A549 (cell line): ENCODE results near the gene SLC35D3. TPM values are rescaled to one million over a fixed set of nuclear protein-coding genes. Genes with fewer than 3 reads are reported as not detected.

Experiments
- ATAC-seq, 2 experiments: fragments of 200-7000 bp in 1 of 2; fragments of >200 bp in 1 of 2; cut with Nextera tagmentation in 1 of 2; cut with Tn5 transposase in 1 of 2; 3 replicates each; pipeline versions ENCODE4 v1.8.0 to v1.9.1; 2018 to 2020; ENCODE audit warnings: mild to moderate bottlenecking in 1 of 2, moderate library complexity in 1 of 2
- CTCF ChIA-PET: fragments of 300-600 bp; sonication (Branson Sonifier 250); formaldehyde crosslinking; extraction: SDS; loops from one replicate; lab custom pipeline; 2021; ENCODE audit warnings: antibody characterized with exemption, inconsistent platforms; lab: Yijun Ruan, JAX
- POLR2A ChIA-PET: fragments of 350-600 bp; formaldehyde crosslinking; extraction: SDS; loops from one replicate; lab custom pipeline; 2021; ENCODE audit warnings: antibody characterized with exemption, inconsistent platforms; lab: Yijun Ruan, JAX
- DNase-seq, 2 experiments: peaks; one replicate each; pipeline versions ENCODE4 v3.0.0 to v3.0.0-alpha.2; 2011 to 2016; ENCODE audit warnings: low read depth in 1 of 2, low spot score in 1 of 2
- FAIRE-seq: peaks from 2 replicates; lab custom pipeline; 2011; peaks lifted over from hg19 to GRCh38; lab: Jason Lieb, UNC
- H3K27ac ChIP-seq, 2 experiments: fragments of >200 bp; sonication (Bioruptor Twin); formaldehyde crosslinking; 3 replicates each; pipeline ENCODE4 v1.5.1; 2016 to 2017
- H3K4me1 ChIP-seq: fragments of >200 bp; sonication (Bioruptor Twin); formaldehyde crosslinking; 3 replicates; pipeline ENCODE4 v1.6.1; 2016
- H3K4me2 ChIP-seq: fragments of >200 bp; sonication (Bioruptor Twin); formaldehyde crosslinking; 3 replicates; pipeline ENCODE4 v1.6.1; 2016
- H3K4me3 ChIP-seq: fragments of >200 bp; sonication (Bioruptor Twin); formaldehyde crosslinking; 3 replicates; pipeline ENCODE4 v1.5.1; 2016
- H3K9me3 ChIP-seq: fragments of >200 bp; sonication (Bioruptor Twin); formaldehyde crosslinking; 3 replicates; pipeline ENCODE4 v1.6.1; 2016
- CBX2 ChIP-seq: fragments of 200-600 bp; sonication (generic); IDR thresholded peaks from 2 replicates; pipeline ENCODE4 v1.6.1; 2016; ENCODE audit warnings: low read depth, mild to moderate bottlenecking, borderline replicate concordance
- CHD4 ChIP-seq: fragments of 200-600 bp; sonication (generic); IDR thresholded peaks from 2 replicates; pipeline ENCODE4 v1.6.1; 2016; ENCODE audit warnings: antibody characterized with exemption, mild to moderate bottlenecking, borderline replicate concordance
- CTCF ChIP-seq: fragments of >200 bp; sonication (Bioruptor Twin); formaldehyde crosslinking; IDR thresholded peaks from 3 replicates; pipeline ENCODE4 v1.5.1; 2016
- E2F6 ChIP-seq: IDR thresholded peaks from 2 replicates; pipeline ENCODE4 v1.6.1; 2012; ENCODE audit warnings: low read depth, borderline replicate concordance
- EHF ChIP-seq: fragments of 250-450 bp; sonication (Bioruptor Pico); IDR thresholded peaks from 2 replicates; pipeline ENCODE4 v1.5.0; 2020; ENCODE audit warnings: mild to moderate bottlenecking
- EP300 ChIP-seq, 2 experiments: fragments of >200 bp; sonication (Bioruptor Twin); formaldehyde crosslinking; IDR thresholded peaks; 2 replicates in 1 of 2; 3 replicates in 1 of 2; pipeline ENCODE4 v1.6.1; 2016 to 2017
- FOSL2 ChIP-seq, 2 experiments: fragments of 450-650 bp in 1 of 2; fragments of >200 bp in 1 of 2; sonication (Bioruptor Twin) in 1 of 2; formaldehyde crosslinking; IDR thresholded peaks; 2 replicates each; pipeline versions ENCODE4 v1.5.0 to v1.6.1; 2016 to 2020; ENCODE audit warnings: mild to moderate bottlenecking in 1 of 2, moderate library complexity in 1 of 2
- FOXS1 ChIP-seq: fragments of 250-450 bp; sonication (Bioruptor Pico); IDR thresholded peaks from 2 replicates; pipeline ENCODE4 v1.5.0; 2020; ENCODE audit warnings: mild to moderate bottlenecking, moderate library complexity
- GATA3 ChIP-seq: IDR thresholded peaks from 2 replicates; pipeline ENCODE4 v1.6.1; 2012; ENCODE audit warnings: borderline replicate concordance
- HDAC2 ChIP-seq: fragments of 200-600 bp; sonication (generic); IDR thresholded peaks from 2 replicates; pipeline ENCODE4 v1.6.1; 2016
- HEYL ChIP-seq: fragments of 250-450 bp; sonication (Bioruptor Pico); IDR thresholded peaks from 2 replicates; pipeline ENCODE4 v1.8.0; 2021; ENCODE audit warnings: mild to moderate bottlenecking, moderate library complexity
- HOXA7 ChIP-seq: fragments of 250-450 bp; sonication (Bioruptor Pico); IDR thresholded peaks from 2 replicates; pipeline ENCODE4 v1.5.0; 2020; ENCODE audit warnings: mild to moderate bottlenecking, moderate library complexity
- HOXB13 ChIP-seq: fragments of 250-450 bp; sonication (Bioruptor Pico); IDR thresholded peaks from 2 replicates; pipeline ENCODE4 v1.5.0; 2020; ENCODE audit warnings: low read depth, mild to moderate bottlenecking, moderate library complexity
- KDM1A ChIP-seq: fragments of 200-600 bp; sonication (generic); IDR thresholded peaks from 2 replicates; pipeline ENCODE4 v1.6.1; 2016; ENCODE audit warnings: low read depth, mild to moderate bottlenecking
- MAX ChIP-seq: IDR thresholded peaks from 2 replicates; pipeline ENCODE4 v1.6.1; 2012
- MAZ ChIP-seq: fragments of 150-350 bp; IDR thresholded peaks from 2 replicates; pipeline ENCODE4 v1.6.1; 2014; ENCODE audit warnings: antibody characterized with exemption, low read depth, low read length, borderline replicate concordance
- MYC ChIP-seq: IDR thresholded peaks from 2 replicates; pipeline ENCODE4 v1.6.1; 2012; ENCODE audit warnings: mild to moderate bottlenecking, inconsistent platforms, low read length, improper control_type of control experiment, borderline replicate concordance
- NFE2L2 ChIP-seq: fragments of 150-350 bp; conservative IDR thresholded peaks from 2 replicates; pipeline ENCODE4 v1.6.1; 2014; ENCODE audit warnings: low read length
- NPAS2 ChIP-seq: fragments of 250-450 bp; sonication (Bioruptor Pico); IDR thresholded peaks from 2 replicates; pipeline ENCODE4 v1.8.0; 2022; ENCODE audit warnings: mild to moderate bottlenecking, moderate library complexity, borderline replicate concordance
- POLR2A ChIP-seq: IDR thresholded peaks from 2 replicates; pipeline ENCODE4 v1.6.1; 2012; ENCODE audit warnings: mild to moderate bottlenecking, low read length
- POLR2AphosphoS2 ChIP-seq: conservative IDR thresholded peaks from 2 replicates; pipeline ENCODE4 v1.6.1; 2012; ENCODE audit warnings: low read length, improper control_type of control experiment, inconsistent platforms
- RARB ChIP-seq: fragments of 250-450 bp; sonication (Bioruptor Pico); IDR thresholded peaks from 2 replicates; pipeline ENCODE4 v1.8.0; 2021; ENCODE audit warnings: mild to moderate bottlenecking, moderate library complexity
- RCOR1 ChIP-seq: fragments of 150-350 bp; IDR thresholded peaks from 2 replicates; pipeline ENCODE4 v1.6.1; 2014; ENCODE audit warnings: antibody characterized with exemption, low read length, low read depth
- RFX5 ChIP-seq: fragments of 450-650 bp; IDR thresholded peaks from 2 replicates; pipeline ENCODE4 v1.7.1; 2014; ENCODE audit warnings: antibody characterized with exemption, mild to moderate bottlenecking, moderate library complexity
- RNF2 ChIP-seq: fragments of 200-600 bp; sonication (generic); IDR thresholded peaks from 2 replicates; pipeline ENCODE4 v1.6.1; 2016; ENCODE audit warnings: low read depth, mild to moderate bottlenecking, antibody characterized with exemption, moderate library complexity, borderline replicate concordance
- SMC3 ChIP-seq: fragments of >200 bp; sonication (Bioruptor Twin); formaldehyde crosslinking; IDR thresholded peaks from 3 replicates; pipeline ENCODE4 v1.6.1; 2018; ENCODE audit warnings: inconsistent platforms
- SREBF2 ChIP-seq: fragments of 450-650 bp; IDR thresholded peaks from 2 replicates; pipeline ENCODE4 v1.6.1; 2014; ENCODE audit warnings: mild to moderate bottlenecking, moderate library complexity
- TP53 ChIP-seq: fragments of 250-450 bp; sonication (Bioruptor Pico); IDR thresholded peaks from 2 replicates; pipeline ENCODE4 v1.5.0; 2021; ENCODE audit warnings: mild to moderate bottlenecking, moderate library complexity
- ZFP36 ChIP-seq: fragments of 450-650 bp; IDR thresholded peaks from 2 replicates; pipeline ENCODE4 v1.6.1; 2014; ENCODE audit warnings: borderline replicate concordance; ENCODE audit not compliant: partially characterized antibody
- ZSCAN20 ChIP-seq: fragments of 250-450 bp; sonication (Bioruptor Pico); IDR thresholded peaks from 2 replicates; pipeline ENCODE4 v1.8.0; 2022; ENCODE audit warnings: mild to moderate bottlenecking, moderate library complexity
- WGBS: methylation state at CpG from one replicate; pipeline ENCODE4 v1.1.6; 2017; ENCODE audit errors: missing lambda C conversion rate; 5-methylcytosine and 5-hydroxymethylcytosine counted together
- polyA plus RNA-seq, 4 experiments: library from polyadenylated mRNA; depleted of rRNA in 3 of 4; stranded (reverse); fragments of >200 nt; fragmentation: RNase III in 1 of 4; extraction: RNeasy Plus Mini Kit Qiagen cat#74134 plus additional on column Dnase treatment in 1 of 4; gene quantifications; 2 replicates in 3 of 4; 3 replicates in 1 of 4; pipeline ENCODE4 v1.2.3, GENCODE V29; 2011 to 2017

Gene SLC35D3
- polyA plus RNA-seq, 2 of the 4 experiments (the other 2 are of a cell fraction) = not detected

GRCh38 chr6:136890986-136891385 lies 31.1 kb upstream of the SLC35D3 start:
- no peak for TF ChIP-seq GATA3
- no peak for TF ChIP-seq HEYL (CRISPR knock-in tag)
- no peak for TF ChIP-seq RFX5
- TF ChIP-seq CHD4 = no peak
- no peak for TF ChIP-seq KDM1A
- no peak for TF ChIP-seq CTCF
- TF ChIP-seq MAZ = no peak
- TF ChIP-seq TP53 (CRISPR knock-in tag) = no peak
- TF ChIP-seq MAX = no peak
- no peak for TF ChIP-seq MYC
- TF ChIP-seq POLR2AphosphoS2 = no peak
- no peak for TF ChIP-seq EP300 (IDR thresholded peaks at IDR 0.05)
- TF ChIP-seq CBX2 = no peak
- TF ChIP-seq NPAS2 (CRISPR knock-in tag) = no peak
- TF ChIP-seq POLR2A = no peak
- no peak for TF ChIP-seq HDAC2
- no peak for TF ChIP-seq SREBF2
- TF ChIP-seq NFE2L2 = no peak
- TF ChIP-seq HOXB13 = no peak
- no peak for TF ChIP-seq RCOR1
- TF ChIP-seq, all 56 proteins: peak for 0
- no peak overlapping the region for H3K27ac ChIP-seq
- no peaks in the 10 kb centered on the region for H3K9me3 ChIP-seq
- no peak overlapping the region for H3K4me2 ChIP-seq
- peaks cover 42% of the 10 kb centered on the region for H3K4me1 ChIP-seq
- WGBS = 89% methylated on average over 3 of the region's 3 CpGs
- no peak for ATAC-seq
- no peak for DNase-seq
- CTCF ChIA-PET = interaction anchor here (0.8 kb wide), 1 partner anchor 13 kb away, joined by 3 read pairs; no protein-coding TSS in a partner anchor
- H3K4me3 ChIP-seq = no peak overlapping the region
- POLR2A ChIA-PET = no interaction called here
- FAIRE-seq = no peak

- 81% methylated on average over 5 of the region's 5 CpGs for WGBS
- ATAC-seq = no peak
- Histone ChIP-seq H3K4me2 (no peak overlapping the region), H3K27ac (no peak overlapping the region)
- POLR2A ChIA-PET = no interaction called here
- TF ChIP-seq GATA3 = no peak
- no peak for TF ChIP-seq EHF
- TF ChIP-seq HOXA7 (CRISPR knock-in tag) = no peak
- TF ChIP-seq SREBF2 = no peak
- TF ChIP-seq FOXS1 (CRISPR knock-in tag) = no peak
- no peak for TF ChIP-seq ZFP36
- TF ChIP-seq RARB (CRISPR knock-in tag) = no peak
- TF ChIP-seq ZSCAN20 (CRISPR knock-in tag) = no peak
- TF ChIP-seq, all 56 proteins: peak for 0
- peaks cover 25% of the 10 kb centered on the region for H3K4me1 ChIP-seq
- no peak for DNase-seq
- H3K9me3 ChIP-seq = no peaks in the 10 kb centered on the region
- CTCF ChIA-PET = interaction anchor here (1.1 kb wide), 1 partner anchor 10 kb away, joined by 4 read pairs; no protein-coding TSS in a partner anchor
- H3K4me3 ChIP-seq = no peak overlapping the region
- no peak for FAIRE-seq
Measured at GRCh38 chr6:136893187-136893586, 28.9 kb upstream of the SLC35D3 start.

GRCh38 chr6:136895901-136896300 lies 26.2 kb upstream of the SLC35D3 start:
- ChIA-PET POLR2A (no interaction called here), CTCF (interaction anchor here (1.6 kb wide), 1 partner anchor 10 kb away, joined by 4 read pairs; no protein-coding TSS in a partner anchor)
- Histone ChIP-seq H3K4me1 (peaks cover 1% of the 10 kb centered on the region; the same call in 1 of the 3 replicates), H3K9me3 (no peaks in the 10 kb centered on the region), H3K27ac (no peak overlapping the region), H3K4me3 (no peak overlapping the region), H3K4me2 (no peak overlapping the region)
- ATAC-seq = no peak
- 92% methylated on average over 3 of the region's 3 CpGs for WGBS
- DNase-seq = no peak
- FAIRE-seq = no peak
- no peak for TF ChIP-seq HDAC2
- no peak for TF ChIP-seq HOXB13
- no peak for TF ChIP-seq MAX
- no peak for TF ChIP-seq GATA3
- TF ChIP-seq TP53 (CRISPR knock-in tag) = no peak
- TF ChIP-seq FOSL2 (IDR thresholded peaks at IDR 0.05) = no peak
- TF ChIP-seq FOSL2 (CRISPR knock-in tag; IDR thresholded peaks at IDR 0.05) = no peak
- no peak for TF ChIP-seq FOXS1 (CRISPR knock-in tag)
- TF ChIP-seq RNF2 = no peak
- no peak for TF ChIP-seq E2F6
- TF ChIP-seq CBX2 = no peak
- TF ChIP-seq SMC3 = no peak
- no peak for TF ChIP-seq RARB (CRISPR knock-in tag)
- no peak for TF ChIP-seq NPAS2 (CRISPR knock-in tag)
